GM21367 (cell line): ENCODE results near the gene TRAK2.
"Not testable (repeated sequence)": the region's sequence is repeated elsewhere in the genome, so short reads cannot be mapped to it uniquely, and the experiment has no call there.

Experiments
- ATAC-seq: cut with Tn5 transposase; IDR thresholded peaks from one replicate; pipeline ENCODE4 v1.9.1; 2021; ENCODE audit not compliant: unreplicated experiment

Gene TRAK2

GRCh38 chr2:201419057-201419635 is 32.1 kb downstream of the TRAK2 start:
- ATAC-seq: no peak

GRCh38 chr2:201415149-201415548 is 36.1 kb downstream of the TRAK2 start:
- no peak for ATAC-seq

- ATAC-seq: peak; percentile 74
Observed at GRCh38 chr2:201414099-201415023, 36.9 kb downstream of the TRAK2 start.

GRCh38 chr2:201413552-201413951 is 37.7 kb downstream of the TRAK2 start:
- no peak for ATAC-seq

- no peak for ATAC-seq
Observed at GRCh38 chr2:201413143-201413542, 38.1 kb downstream of the TRAK2 start.

- no peak for ATAC-seq
Observed at GRCh38 chr2:201411421-201411820, 39.8 kb downstream of the TRAK2 start.

- ATAC-seq: no peak
Observed at GRCh38 chr2:201408931-201409330, 42.3 kb downstream of the TRAK2 start.

GRCh38 chr2:201407265-201407664 is 44.0 kb downstream of the TRAK2 start:
- no peak for ATAC-seq

- ATAC-seq: no peak
Observed at GRCh38 chr2:201406077-201406662, 45.1 kb downstream of the TRAK2 start.

- ATAC-seq: no peak
Observed at GRCh38 chr2:201404699-201405280, 46.5 kb downstream of the TRAK2 start.

- no peak for ATAC-seq
Observed at GRCh38 chr2:201403880-201404279, 47.4 kb downstream of the TRAK2 start.

- no peak for ATAC-seq
Observed at GRCh38 chr2:201402651-201403562, 48.4 kb downstream of the TRAK2 start.

- ATAC-seq: no peak
Observed at GRCh38 chr2:201401815-201402214, 49.4 kb downstream of the TRAK2 start.

GRCh38 chr2:201396595-201396994 is 54.7 kb downstream of the TRAK2 start:
- no peak for ATAC-seq

- no peak for ATAC-seq
Observed at GRCh38 chr2:201383136-201383535, 68.1 kb downstream of the TRAK2 start.

GRCh38 chr2:201378496-201379397 is 72.5 kb downstream of the TRAK2 start:
- no peak for ATAC-seq

GRCh38 chr2:201377218-201377617 is 74.0 kb downstream of the TRAK2 start:
- no peak for ATAC-seq

GRCh38 chr2:201369775-201370174 is 81.5 kb downstream of the TRAK2 start:
- no peak for ATAC-seq

GRCh38 chr2:201369318-201369717 is 81.9 kb downstream of the TRAK2 start:
- not testable (repeated sequence) for ATAC-seq

- ATAC-seq: no peak
Observed at GRCh38 chr2:201366146-201366545, 85.1 kb downstream of the TRAK2 start.
